Measurements from ENCODE around the gene ZBTB17.

Gene ZBTB17

DNA sequence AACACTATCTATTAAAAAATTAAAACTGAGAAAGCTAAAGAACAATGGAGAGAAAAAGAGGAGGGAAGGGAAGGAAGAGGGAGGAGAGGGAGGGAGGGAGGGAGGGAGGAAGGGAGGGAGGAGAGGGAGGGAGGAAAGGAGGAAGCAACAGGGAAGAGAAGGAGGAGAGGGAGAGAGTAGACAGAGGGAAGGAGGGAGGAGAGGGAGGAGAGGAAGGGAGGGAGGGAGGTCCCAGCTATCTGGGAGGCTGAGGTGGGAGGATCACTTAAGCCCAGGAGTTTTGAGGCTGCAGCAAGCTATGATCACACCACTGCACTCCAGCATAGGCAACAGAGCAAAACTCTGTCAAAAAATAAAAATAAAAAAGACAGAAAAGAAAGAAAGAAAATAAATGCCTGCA lies 16.5 kb downstream of the ZBTB17 start:
- H3K27me3 ChIP-seq (ENCODE audit: insufficient read depth, poor library complexity, severe bottlenecking) = no peaks in the 10 kb centered on the region

DNA sequence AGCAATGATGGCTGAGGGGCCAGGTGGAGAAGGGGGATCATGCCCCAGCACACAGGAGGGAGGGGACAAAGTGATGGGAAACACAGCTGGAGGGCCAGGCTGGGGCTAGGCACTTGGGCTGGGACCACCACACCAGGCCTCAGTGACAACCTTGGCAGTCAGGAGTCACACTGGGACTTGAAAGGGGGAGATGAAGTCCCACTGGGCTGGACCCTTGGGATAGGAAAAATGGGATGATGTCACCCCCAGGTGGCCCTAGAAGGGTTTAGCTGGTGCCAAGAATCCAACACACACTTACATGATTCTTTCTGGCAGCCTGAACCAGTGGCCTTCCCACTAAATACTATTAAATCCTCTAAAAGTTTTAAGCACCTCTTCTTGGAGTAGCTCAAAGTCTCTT lies 17.1 kb downstream of the ZBTB17 start:
- no peak overlapping the region for H3K4me3 ChIP-seq (replicated peaks; ENCODE audit: insufficient read depth, low read length)
- no peak overlapping the region for H3K27ac ChIP-seq (replicated peaks)
- no peaks in the 10 kb centered on the region for H3K27me3 ChIP-seq (ENCODE audit: insufficient read depth, poor library complexity, severe bottlenecking)
- no peak for DNase-seq (ENCODE audit: low read depth in 1 of 2, low spot score in 1 of 2)
- TF ChIP-seq, protein P1, sequence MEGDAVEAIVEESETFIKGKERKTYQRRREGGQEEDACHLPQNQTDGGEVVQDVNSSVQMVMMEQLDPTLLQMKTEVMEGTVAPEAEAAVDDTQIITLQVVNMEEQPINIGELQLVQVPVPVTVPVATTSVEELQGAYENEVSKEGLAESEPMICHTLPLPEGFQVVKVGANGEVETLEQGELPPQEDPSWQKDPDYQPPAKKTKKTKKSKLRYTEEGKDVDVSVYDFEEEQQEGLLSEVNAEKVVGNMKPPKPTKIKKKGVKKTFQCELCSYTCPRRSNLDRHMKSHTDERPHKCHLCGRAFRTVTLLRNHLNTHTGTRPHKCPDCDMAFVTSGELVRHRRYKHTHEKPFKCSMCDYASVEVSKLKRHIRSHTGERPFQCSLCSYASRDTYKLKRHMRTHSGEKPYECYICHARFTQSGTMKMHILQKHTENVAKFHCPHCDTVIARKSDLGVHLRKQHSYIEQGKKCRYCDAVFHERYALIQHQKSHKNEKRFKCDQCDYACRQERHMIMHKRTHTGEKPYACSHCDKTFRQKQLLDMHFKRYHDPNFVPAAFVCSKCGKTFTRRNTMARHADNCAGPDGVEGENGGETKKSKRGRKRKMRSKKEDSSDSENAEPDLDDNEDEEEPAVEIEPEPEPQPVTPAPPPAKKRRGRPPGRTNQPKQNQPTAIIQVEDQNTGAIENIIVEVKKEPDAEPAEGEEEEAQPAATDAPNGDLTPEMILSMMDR (IDR thresholded peaks at IDR 0.05; ENCODE audit: insufficient read depth, low read length) = no peak

More for the DNA sequence above, 16.5 kb downstream of the ZBTB17 start:
- no peak overlapping the region for H3K27ac ChIP-seq (replicated peaks)
- DNase-seq (ENCODE audit: low read depth in 1 of 2, low spot score in 1 of 2) = no peak
- TF ChIP-seq, protein P2, sequence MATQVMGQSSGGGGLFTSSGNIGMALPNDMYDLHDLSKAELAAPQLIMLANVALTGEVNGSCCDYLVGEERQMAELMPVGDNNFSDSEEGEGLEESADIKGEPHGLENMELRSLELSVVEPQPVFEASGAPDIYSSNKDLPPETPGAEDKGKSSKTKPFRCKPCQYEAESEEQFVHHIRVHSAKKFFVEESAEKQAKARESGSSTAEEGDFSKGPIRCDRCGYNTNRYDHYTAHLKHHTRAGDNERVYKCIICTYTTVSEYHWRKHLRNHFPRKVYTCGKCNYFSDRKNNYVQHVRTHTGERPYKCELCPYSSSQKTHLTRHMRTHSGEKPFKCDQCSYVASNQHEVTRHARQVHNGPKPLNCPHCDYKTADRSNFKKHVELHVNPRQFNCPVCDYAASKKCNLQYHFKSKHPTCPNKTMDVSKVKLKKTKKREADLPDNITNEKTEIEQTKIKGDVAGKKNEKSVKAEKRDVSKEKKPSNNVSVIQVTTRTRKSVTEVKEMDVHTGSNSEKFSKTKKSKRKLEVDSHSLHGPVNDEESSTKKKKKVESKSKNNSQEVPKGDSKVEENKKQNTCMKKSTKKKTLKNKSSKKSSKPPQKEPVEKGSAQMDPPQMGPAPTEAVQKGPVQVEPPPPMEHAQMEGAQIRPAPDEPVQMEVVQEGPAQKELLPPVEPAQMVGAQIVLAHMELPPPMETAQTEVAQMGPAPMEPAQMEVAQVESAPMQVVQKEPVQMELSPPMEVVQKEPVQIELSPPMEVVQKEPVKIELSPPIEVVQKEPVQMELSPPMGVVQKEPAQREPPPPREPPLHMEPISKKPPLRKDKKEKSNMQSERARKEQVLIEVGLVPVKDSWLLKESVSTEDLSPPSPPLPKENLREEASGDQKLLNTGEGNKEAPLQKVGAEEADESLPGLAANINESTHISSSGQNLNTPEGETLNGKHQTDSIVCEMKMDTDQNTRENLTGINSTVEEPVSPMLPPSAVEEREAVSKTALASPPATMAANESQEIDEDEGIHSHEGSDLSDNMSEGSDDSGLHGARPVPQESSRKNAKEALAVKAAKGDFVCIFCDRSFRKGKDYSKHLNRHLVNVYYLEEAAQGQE (IDR thresholded peaks at IDR 0.05; ENCODE audit: insufficient replicate concordance, low read depth) = no peak
- TF ChIP-seq SPI1 (IDR thresholded peaks at IDR 0.05; ENCODE audit: borderline replicate concordance, low read depth) (no peak), POLR2AphosphoS5 (IDR thresholded peaks at IDR 0.05; ENCODE audit: low read depth) (no peak), GABPA (IDR thresholded peaks at IDR 0.05; ENCODE audit: low read depth) (no peak)
- TF ChIP-seq, protein P1 (IDR thresholded peaks at IDR 0.05; ENCODE audit: insufficient read depth, low read length) = no peak
- H3K4me3 ChIP-seq (replicated peaks; ENCODE audit: insufficient read depth, low read length) = no peak overlapping the region

- TF ChIP-seq, protein P2 (IDR thresholded peaks at IDR 0.05; ENCODE audit: insufficient replicate concordance, low read depth) = no peak
- no peak for TF ChIP-seq SPI1 (IDR thresholded peaks at IDR 0.05; ENCODE audit: borderline replicate concordance, low read depth)
- TF ChIP-seq, protein P1 (IDR thresholded peaks at IDR 0.05; ENCODE audit: insufficient read depth, low read length) = no peak
- TF ChIP-seq GABPA (IDR thresholded peaks at IDR 0.05; ENCODE audit: low read depth) = no peak
- TF ChIP-seq POLR2AphosphoS5 (IDR thresholded peaks at IDR 0.05; ENCODE audit: low read depth) = no peak
- H3K4me3 ChIP-seq (replicated peaks; ENCODE audit: insufficient read depth, low read length) = no peak overlapping the region
- no peaks in the 10 kb centered on the region for H3K27me3 ChIP-seq (ENCODE audit: insufficient read depth, poor library complexity, severe bottlenecking)
- no peak overlapping the region for H3K27ac ChIP-seq (replicated peaks)
- DNase-seq (ENCODE audit: low read depth in 1 of 2, low spot score in 1 of 2) = no peak
Observed at GRCh38 chr1:15958111-15958510, 17.8 kb downstream of the ZBTB17 start.
